ENCODE results near the gene KY. TPM values are rescaled to one million over a fixed set of nuclear protein-coding genes. Genes with fewer than 3 reads are reported as not detected.

Gene KY
- total and polyA plus RNA-seq, 2 experiments from 2014 or later = not detected

- no peaks in the 10 kb centered on the region for H3K36me3 ChIP-seq (ENCODE audit: insufficient read depth)
- H3K4me3 Mint-ChIP-seq = no peak overlapping the region
- peaks cover 53% of the 10 kb centered on the region for H3K27me3 ChIP-seq (ENCODE audit: insufficient read depth)
- ATAC-seq (no peak), DNase-seq (ENCODE audit: low spot score) (no peak)
- peaks cover 38% of the 10 kb centered on the region for H3K27me3 Mint-ChIP-seq (ENCODE audit: insufficient read depth, low read depth, poor library complexity)
- H3K4me2 ChIP-seq = no peak overlapping the region
- no peaks in the 10 kb centered on the region for H3K79me2 ChIP-seq (replicated peaks; ENCODE audit: insufficient read depth)
- H3K4me1 Mint-ChIP-seq = peaks cover 20% of the 10 kb centered on the region
- H3K36me3 Mint-ChIP-seq (ENCODE audit: low read depth) = no peaks in the 10 kb centered on the region
- H3K9me2 ChIP-seq (ENCODE audit: insufficient read depth) = no peaks in the 10 kb centered on the region
- peaks cover 9% of the 10 kb centered on the region; the same call in 1 of the 2 replicates for H3K4me1 ChIP-seq (ENCODE audit: insufficient read depth)
- TF ChIP-seq ZNF114 (CRISPR knock-in tag; IDR thresholded peaks at IDR 0.05) (no peak), REST (IDR thresholded peaks at IDR 0.05; ENCODE audit: unreplicated experiment) (no peak), EZH2phosphoT487 (IDR thresholded peaks at IDR 0.05; ENCODE audit: unreplicated experiment) (no peak), STAT1 (IDR thresholded peaks at IDR 0.05; ENCODE audit: unreplicated experiment) (no peak), NANOG (IDR thresholded peaks at IDR 0.05; ENCODE audit: borderline replicate concordance) (no peak), EZH2 (IDR thresholded peaks at IDR 0.05; ENCODE audit: low read depth, unreplicated experiment) (no peak), JUNB (IDR thresholded peaks at IDR 0.05; ENCODE audit: unreplicated experiment) (no peak), ZNF462 (CRISPR knock-in tag; IDR thresholded peaks at IDR 0.05) (no peak), POLR2AphosphoS5 (IDR thresholded peaks at IDR 0.05; ENCODE audit: low read depth) (no peak), ZNF331 (CRISPR knock-in tag; IDR thresholded peaks at IDR 0.05; ENCODE audit: low read depth) (no peak), CTCF (conservative IDR thresholded peaks at IDR 0.05; ENCODE audit: low read depth in 2 of 2) (no peak), ETS1 (IDR thresholded peaks at IDR 0.05) (no peak), CREB1 (CRISPR knock-in tag; IDR thresholded peaks at IDR 0.05; ENCODE audit: low read depth) (no peak)
- peaks cover 5% of the 10 kb centered on the region; the same call in 1 of the 2 replicates for H4K20me1 ChIP-seq (replicated peaks; ENCODE audit: insufficient read depth)
- H3K27ac ChIP-seq (ENCODE audit: low read depth) = no peak overlapping the region
- H2AFZ ChIP-seq = no peak overlapping the region
- H3K27ac Mint-ChIP-seq = no peak overlapping the region
- H3K9me3 Mint-ChIP-seq = no peaks in the 10 kb centered on the region
- no peaks in the 10 kb centered on the region; the same call in 1 of the 2 replicates for H3F3A ChIP-seq (replicated peaks; ENCODE audit: low read depth)
- H3K4me3 ChIP-seq = no peak overlapping the region
These were observed 5.3 kb downstream of the KY start for GRCh38 chr3:134645515-134645914.

Measured in GM23338 (cell line).